GM21381 (cell line): ENCODE data around the gene INKA1.
"Not testable (repeated sequence)": the region's sequence is repeated elsewhere in the genome, so short reads cannot be mapped to it uniquely, and the experiment has no call there.

Source experiments
- ATAC-seq: cut with Tn5 transposase; IDR thresholded peaks from one replicate; pipeline ENCODE4 v1.9.1; 2021; ENCODE audit warnings: mild to moderate bottlenecking, moderate library complexity; ENCODE audit not compliant: unreplicated experiment

Gene INKA1

GRCh38 chr3:49802719-49803464 is at the start of gene INKA1:
TSS of gene INKA1 (plus strand) at chr3:49803261. CDS start at chr3:49803393, 132 bp downstream.
- ATAC-seq = peak; percentile 66

- no peak for ATAC-seq
These were observed 48.5 kb upstream of the INKA1 start for GRCh38 chr3:49754536-49754935.

- ATAC-seq = no peak
These were observed 47.0 kb upstream of the INKA1 start for GRCh38 chr3:49756036-49756435.

DNA sequence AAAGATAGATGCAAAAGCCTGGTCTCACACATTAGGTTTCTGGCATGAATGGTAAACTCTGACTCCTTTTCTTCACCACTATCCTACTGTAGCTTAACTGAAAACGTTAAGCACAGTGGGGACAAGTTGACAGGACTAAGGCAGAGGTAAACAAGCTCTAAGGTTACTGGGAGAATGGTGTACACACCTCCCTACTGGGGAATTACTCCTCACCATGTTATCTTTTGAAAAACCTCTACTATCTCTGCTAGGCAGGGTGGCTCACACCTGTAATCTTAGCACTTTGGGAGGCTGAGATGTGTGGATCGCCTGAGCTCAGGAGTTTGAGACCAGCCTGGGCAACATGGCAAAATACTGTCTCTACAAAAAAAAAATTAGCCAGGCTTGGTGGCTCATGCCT is 45.9 kb upstream of the INKA1 start:
- ATAC-seq = no peak

DNA sequence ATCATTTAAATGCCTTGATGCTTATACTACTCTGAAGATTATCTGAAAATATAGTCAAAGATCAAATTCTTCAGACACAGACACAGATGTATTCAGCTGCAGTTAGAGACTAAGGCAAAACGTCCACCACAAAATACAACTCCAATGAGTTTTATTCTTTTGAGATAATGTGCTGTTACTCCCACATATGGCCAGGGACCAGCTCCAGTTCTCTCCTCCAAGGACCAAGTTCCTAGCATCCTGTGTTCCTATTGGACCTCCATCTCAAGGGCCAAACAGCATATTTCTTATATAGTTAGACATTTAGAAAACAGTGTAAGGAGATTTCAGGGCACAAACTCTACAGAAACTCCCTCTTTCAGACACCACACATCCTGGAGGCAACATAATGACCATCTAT is 43.8 kb upstream of the INKA1 start:
- ATAC-seq = no peak

DNA sequence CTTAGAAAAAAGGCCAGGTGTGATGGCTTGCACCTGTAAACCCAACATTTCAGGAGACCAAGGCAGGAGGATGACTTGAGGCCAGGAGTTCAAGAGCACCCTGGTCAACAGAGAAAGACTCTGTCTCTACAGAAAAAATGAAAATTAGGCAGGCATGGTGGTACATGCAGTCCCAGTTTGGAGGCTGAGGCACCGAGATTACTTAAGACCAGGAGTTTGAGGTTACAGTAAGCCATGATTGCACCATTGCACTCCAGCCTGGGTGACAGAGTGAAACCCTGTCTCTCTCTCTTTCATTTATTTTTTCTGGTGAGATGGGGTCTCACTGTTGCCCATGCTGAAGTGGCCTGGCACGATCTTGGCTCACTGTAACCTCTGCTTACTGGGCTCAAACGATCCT is 41.4 kb upstream of the INKA1 start:
- no peak for ATAC-seq

- no peak for ATAC-seq
These were observed 39.1 kb upstream of the INKA1 start for GRCh38 chr3:49763981-49764380.

- ATAC-seq = no peak
These were observed 33.7 kb upstream of the INKA1 start for GRCh38 chr3:49769286-49769915.

GRCh38 chr3:49769926-49770325 is 33.1 kb upstream of the INKA1 start:
- ATAC-seq = no peak

DNA sequence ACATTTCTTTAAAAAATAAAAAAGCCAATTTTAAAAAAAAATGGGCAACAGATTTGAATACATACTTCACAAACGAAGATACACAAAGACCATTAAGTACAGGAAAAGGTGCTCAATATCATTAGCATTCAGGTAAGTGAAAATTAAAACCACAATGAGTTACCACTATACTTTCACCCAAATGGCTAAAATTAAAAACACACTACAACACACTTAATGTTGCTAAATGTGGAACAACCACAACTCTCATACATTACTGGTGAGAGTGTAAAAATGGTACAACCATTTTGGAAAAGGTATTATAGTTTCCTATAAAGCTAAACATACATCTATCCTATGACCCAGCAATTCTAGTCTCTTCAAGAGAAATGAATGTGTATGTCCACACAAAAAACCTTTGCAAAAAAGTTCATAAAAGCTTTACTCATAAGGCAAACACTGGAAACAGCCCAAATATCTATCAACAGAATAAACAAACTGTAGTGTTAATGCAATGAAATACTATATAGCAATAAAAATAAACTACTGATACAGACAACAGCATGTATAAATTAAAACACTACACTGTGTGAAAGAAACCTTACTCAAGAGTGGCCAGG is 31.6 kb upstream of the INKA1 start:
- ATAC-seq = no peak

DNA sequence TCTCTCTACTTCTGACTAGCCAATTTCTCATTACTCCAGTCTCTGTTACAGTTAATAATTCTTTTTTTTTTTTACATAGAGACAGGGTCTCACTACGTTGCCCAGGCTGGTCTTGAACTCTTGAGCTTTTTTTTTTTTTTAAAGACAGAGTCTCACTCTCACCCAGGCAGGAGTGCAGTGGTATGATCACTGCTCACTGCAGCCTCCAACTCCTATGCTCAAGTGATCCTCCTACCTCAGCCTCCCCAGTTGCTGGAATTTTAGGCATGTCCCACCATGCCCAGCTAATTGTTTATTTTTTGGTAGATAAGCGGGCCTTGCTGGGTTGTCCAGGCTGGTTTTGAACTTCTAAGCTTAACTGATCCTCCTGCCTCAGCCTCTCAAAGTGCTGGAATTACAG is 30.4 kb upstream of the INKA1 start:
- ATAC-seq = no peak

GRCh38 chr3:49775538-49775937 is 27.5 kb upstream of the INKA1 start:
- ATAC-seq = no peak

- not testable (repeated sequence) for ATAC-seq
These were observed 27.0 kb upstream of the INKA1 start for GRCh38 chr3:49776101-49776500.

DNA sequence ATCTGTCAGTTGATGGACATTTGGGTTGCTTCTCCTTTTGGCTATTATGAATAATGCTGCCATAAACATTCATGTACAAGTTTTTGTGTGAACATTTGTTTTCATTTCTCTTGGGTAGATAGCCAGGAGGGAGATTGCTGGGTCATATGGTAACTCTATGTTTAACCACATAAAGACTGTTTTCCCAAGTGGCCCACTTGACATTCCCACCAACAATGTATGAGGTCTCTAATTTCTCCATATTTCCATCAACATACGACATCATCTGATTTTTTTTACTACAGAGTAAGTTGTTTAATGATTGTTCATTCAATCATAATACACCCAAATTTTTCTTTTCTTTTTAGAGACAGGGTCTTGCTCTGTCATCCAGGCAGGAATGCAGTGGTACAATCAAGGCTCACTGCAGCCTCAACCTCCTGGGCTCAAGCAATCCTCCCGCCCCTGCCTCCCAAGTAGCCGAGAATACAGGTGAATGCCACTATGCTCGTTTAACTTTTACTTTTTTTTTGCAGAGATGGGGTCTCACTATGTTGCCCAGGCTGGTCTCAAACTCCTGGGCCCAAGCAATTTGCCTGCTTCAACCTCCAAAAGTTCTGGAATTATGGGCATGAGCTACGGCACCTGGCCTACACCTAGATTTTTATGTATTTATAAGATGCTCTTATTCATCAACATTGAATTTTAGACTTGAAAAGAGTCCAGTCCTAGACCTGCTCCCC is 23.5 kb upstream of the INKA1 start:
- no peak for ATAC-seq

DNA sequence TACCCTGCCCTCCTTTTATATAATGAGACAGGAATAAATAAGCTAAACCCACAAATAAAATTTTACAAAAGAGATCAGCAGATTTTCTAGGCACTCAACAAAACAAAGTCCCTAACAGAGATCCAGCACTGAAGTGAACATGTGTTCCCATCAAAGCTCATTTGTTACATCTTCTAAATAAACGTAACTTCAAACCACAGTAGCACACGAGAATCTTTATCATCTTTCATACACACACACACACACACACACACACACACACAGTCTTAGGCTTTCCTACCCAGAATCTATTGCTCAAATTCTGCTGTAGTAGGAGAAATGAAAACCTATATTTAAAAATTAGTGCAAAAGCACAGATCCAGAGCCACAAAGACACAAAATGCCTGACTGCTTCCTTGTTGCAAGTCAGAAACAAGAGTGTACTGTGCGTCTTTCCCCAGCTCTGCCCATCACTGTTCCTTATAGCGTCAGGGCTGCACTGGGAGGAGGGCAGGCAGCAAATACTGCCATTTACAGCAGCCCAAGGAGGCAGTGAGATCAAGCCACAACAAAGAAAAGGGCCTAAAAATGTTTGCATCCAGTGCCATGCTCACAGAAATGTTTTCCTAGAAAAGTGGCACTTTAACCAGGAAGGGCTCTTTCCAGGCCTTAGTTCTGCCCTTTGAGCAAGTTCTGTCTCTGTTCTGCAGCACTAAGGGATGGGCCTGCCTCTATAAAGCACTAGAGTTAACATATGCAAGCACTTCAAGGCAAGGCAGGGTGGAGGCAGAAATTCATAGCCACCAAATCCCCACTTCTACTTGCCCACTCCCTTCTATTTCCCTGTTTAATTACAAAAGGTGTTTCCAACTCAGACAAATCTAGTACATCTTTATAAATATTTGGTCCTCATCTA is 22.7 kb upstream of the INKA1 start:
- ATAC-seq = no peak

GRCh38 chr3:49780975-49781365 is 22.1 kb upstream of the INKA1 start:
- ATAC-seq = not testable (repeated sequence)

DNA sequence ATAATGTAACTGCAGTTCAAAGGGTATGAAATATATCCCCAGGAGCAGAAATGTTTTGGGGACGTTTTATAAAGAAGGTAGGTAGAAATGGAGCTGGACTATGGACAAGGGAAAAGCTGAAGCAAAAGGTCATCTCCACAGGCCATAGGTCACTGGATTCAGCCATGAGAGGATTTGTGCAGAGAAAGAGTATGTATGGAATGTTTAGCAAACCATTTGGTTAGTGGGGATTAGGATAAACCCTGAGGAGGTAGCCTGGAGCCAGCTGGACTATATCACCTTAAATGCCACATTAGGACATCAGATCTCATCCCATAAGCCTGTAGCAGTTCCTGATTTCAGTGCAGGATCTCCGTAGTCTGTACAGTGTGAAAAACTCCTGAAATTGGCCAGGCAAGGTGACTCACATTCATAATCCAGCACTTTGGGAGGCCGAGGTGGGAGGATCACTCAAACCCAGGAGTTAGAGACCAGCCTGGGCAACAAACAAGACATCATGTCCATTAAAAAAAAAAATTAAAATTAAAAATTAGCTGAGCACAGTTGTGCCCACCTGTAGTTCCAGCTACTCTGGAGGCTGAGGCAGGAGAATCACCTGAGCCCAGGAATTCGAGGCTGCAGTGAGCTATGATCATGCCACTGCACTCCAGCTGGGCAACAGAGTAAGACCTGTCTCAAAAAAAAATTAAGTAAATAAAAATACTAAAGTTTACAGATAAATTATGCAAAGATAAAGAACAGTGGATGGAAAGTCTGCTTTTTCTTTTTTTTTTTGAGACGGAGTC is 21.5 kb upstream of the INKA1 start:
- no peak for ATAC-seq

DNA sequence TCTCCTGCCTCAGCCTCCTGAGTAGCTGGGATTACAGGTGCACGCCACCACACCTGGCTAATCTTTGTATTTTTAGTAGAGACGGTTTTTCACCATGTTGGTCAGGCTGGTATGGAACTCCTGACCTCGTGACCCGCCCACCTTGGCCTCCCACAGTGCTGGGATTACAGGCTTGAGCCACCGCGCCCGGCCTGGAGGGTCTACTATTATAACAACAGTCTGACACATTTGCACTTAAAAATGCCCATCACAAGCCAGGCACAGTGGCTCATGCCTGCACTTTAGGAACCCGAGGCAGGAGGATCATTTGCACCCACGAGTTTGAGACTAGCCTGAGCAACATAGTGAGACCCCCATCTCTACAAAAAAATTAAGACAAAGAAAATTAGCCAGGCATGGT is 20.8 kb upstream of the INKA1 start:
- not testable (repeated sequence) for ATAC-seq

DNA sequence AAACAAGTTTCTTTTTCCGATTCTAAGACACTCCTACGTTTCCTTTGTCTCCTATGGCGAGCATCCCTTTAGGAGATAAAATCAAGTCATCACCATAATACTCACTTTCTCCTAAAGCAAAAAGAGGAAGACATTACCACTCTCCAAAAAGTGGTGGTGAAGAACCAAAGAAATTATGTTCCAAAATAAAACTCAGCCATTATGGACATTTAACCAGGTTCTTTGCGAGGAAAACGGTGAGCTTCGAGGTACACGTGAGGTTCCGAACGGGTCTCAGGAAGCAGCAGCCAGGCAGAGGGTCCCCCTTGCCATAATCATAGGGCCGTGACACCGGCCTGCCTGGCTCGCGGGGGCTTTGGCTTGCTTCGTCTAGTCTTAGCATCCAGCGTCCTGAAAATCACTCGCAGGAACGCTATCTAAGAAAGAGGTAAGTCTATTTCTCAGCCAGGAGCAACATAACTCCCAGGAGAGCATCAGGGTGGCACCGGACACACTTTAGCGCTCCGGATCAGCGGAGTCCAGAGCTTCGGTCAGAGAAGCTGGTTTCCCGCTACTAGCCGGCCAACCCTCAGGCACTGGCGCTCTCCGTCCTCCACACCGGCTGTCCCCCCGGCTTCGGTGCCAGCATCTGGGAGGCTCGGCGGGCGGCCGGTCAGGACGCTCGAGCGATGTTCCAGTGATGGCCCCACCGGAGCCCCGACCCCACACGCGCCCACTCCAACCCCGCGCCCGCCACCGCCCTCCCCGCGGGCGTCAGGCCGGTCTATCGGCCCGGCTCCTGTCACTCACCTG is 17.3 kb upstream of the INKA1 start:
- ATAC-seq = peak; percentile 48
